GM18951 (cell line): ENCODE measurements around the gene C1orf210.

Experiments used
- POLR2A ChIP-seq: IDR thresholded peaks from 4 replicates; pipeline ENCODE4 v1.6.1; 2011; ENCODE audit warnings: mild to moderate bottlenecking; ENCODE audit not compliant: insufficient read length, insufficient read depth; ENCODE audit errors: extremely low read depth
- in situ Hi-C: fragments of 300-500 bp; cut with MboI; formaldehyde crosslinking; loops from one replicate; pipeline ENCODE4 v1.12.0; 2022; ENCODE audit warnings: low sequenced_read_pairs, mixed read lengths, inconsistent platforms; ENCODE audit not compliant: unreplicated experiment

Gene C1orf210

GRCh38 chr1:43270421-43271095, 14.8 kb downstream of the C1orf210 start:
- in situ Hi-C loops = no loop called here
- TF ChIP-seq POLR2A = no peak

- in situ Hi-C loops = no loop called here
- no peak for TF ChIP-seq POLR2A
Observed at GRCh38 chr1:43269627-43270375, 15.6 kb downstream of the C1orf210 start, which contains the start of gene TMEM125. TMEM125 (plus strand) TSS chr1:43269983; CDS start chr1:43272723, 2,740 bp downstream.

DNA sequence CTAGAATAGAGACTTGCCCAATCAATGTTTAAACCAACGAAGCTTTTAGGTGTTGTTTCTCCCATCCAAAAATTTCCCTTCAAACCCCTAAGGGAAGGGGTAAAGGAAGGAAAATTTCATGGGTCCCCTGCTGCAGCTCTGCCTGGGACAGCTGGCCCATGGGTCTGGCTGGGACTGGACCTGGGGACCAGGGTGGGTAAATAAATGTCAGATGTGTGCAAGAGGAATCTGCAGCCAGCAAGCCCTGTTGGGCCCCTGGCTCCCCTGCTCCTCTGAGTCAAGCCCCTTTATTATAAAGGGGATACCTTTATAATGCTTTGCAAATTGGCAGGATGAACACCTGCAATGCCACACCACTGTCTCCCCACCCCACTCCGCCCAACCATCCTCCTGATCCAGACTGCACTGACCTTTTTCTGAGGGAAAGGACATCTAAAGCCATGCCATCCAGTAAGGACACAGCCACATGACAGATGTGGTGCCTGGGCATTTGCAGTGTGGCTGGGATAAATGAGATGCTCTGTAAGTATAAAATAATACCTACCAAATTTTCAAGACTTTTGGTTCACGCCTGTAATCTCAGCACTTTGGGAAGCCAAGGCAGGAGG, 17.5 kb downstream of the C1orf210 start:
- TF ChIP-seq POLR2A = no peak
- in situ Hi-C loops = no loop called here

GRCh38 chr1:43267291-43267805, 18.0 kb downstream of the C1orf210 start:
- in situ Hi-C loops = no loop called here
- TF ChIP-seq POLR2A = no peak

DNA sequence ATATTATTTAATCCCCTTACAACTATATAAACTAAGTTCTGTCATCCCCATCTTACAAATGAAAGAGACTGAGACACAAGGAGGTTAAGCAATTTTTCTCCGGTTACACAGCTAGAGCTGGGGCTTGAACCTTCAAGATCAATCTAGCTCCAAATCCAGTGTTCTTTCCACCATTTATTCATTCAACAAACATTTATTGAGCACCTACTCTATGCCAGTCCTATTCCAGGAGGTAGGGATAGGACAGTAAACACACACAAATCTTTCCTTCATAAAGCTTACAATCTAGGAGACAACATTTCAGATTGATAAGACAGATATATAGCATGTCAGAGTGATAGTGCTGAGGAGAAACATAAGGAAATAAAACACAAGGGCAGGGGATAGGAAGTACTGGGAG, 18.5 kb downstream of the C1orf210 start:
- TF ChIP-seq POLR2A = no peak
- in situ Hi-C loops = no loop called here

- TF ChIP-seq POLR2A = no peak
- in situ Hi-C loops = no loop called here
Observed at GRCh38 chr1:43265431-43265830, 19.9 kb downstream of the C1orf210 start.

- TF ChIP-seq POLR2A = no peak
- in situ Hi-C loops = no loop called here
Observed at GRCh38 chr1:43258370-43258769, 27.0 kb downstream of the C1orf210 start.

- in situ Hi-C loops = no loop called here
- no peak for TF ChIP-seq POLR2A
Observed at GRCh38 chr1:43256675-43257570, 28.5 kb downstream of the C1orf210 start.

DNA sequence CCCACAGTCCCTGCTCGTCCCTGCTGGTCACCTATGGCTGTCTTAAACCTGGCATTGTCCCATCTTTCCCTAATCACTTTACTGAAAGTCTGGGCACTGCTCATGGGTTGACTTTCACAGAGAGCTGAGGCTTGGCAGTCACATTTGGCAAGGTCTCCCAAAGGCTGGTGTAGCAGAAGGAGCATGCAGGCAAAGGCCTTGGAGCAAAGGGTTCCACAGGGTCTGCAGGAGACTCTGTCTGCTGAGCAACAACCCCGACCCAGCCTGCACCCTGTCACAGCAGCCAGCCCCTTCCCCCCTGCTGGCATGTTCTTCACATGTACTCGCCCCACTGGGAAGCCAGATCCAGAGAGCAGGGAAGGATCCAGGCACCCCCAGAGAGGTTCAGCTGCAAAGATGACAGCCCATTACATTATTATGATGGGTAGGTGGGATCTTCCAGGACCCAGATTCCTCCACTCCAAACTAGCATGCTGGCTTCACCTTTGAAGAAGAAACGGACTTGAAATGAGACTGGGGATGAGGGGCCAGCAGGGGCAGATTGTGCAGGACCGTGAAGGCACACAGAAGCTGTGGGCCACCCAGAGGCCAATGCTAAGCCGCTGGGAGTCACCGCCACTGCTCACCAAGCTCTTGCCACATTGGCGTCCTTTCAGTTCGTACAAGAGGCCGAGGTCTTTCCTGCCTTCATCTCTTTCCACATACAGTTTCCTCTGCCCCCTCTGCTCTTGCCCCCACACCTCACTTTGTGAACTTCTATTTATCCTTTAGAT, 29.8 kb downstream of the C1orf210 start:
- in situ Hi-C loops = no loop called here
- TF ChIP-seq POLR2A = no peak

GRCh38 chr1:43253876-43254275, 31.5 kb downstream of the C1orf210 start:
- in situ Hi-C loops = no loop called here

GRCh38 chr1:43253173-43253572, 32.2 kb downstream of the C1orf210 start:
- TF ChIP-seq POLR2A = no peak

More at GRCh38 chr1:43253876-43254275, 31.5 kb downstream of the C1orf210 start:
- TF ChIP-seq POLR2A = no peak

GRCh38 chr1:43252225-43252624, 33.2 kb downstream of the C1orf210 start:
- in situ Hi-C loops = no loop called here
- no peak for TF ChIP-seq POLR2A

More at GRCh38 chr1:43253173-43253572, 32.2 kb downstream of the C1orf210 start:
- in situ Hi-C loops = no loop called here
